Measurements from ENCODE around the gene UCK1.

Gene UCK1

DNA sequence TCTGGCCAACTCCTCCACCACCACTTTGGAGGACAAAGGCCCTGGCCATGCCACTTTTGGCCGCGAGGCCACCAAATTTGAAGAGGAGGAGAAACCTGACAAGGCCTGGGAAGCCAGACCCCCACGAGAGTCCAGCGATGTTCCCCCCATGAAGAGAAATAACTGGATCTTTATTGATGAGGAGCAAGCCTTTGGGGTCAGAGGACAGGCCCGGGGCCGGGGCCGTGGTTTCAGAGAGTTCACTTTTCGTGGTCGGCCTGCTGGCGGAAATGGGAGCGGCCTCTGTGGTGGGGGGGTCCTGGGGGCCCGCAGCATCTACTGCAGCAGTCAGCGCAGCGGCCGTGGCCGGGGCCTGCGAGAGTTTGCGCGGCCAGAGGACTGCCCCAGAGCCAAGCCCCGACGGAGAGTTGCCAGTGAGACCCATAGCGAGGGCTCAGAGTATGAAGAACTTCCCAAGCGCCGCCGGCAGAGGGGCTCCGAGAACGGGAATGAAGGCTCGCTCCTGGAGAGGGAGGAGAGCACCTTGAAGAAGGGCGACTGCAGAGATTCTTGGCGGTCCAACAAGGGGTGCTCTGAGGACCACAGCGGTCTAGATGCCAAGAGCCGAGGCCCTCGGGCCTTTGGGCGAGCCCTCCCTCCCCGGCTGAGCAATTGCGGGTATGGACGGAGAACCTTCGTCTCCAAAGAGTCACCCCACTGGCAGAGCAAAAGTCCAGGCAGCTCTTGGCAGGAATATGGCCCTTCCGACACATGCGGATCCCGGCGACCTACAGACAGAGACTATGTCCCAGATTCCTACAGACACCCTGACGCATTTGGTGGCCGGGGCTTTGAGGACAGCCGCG is 55.7 kb downstream of the UCK1 start:
- no peak for DNase-seq (ENCODE audit: low read depth)
- TF ChIP-seq, protein P1, sequence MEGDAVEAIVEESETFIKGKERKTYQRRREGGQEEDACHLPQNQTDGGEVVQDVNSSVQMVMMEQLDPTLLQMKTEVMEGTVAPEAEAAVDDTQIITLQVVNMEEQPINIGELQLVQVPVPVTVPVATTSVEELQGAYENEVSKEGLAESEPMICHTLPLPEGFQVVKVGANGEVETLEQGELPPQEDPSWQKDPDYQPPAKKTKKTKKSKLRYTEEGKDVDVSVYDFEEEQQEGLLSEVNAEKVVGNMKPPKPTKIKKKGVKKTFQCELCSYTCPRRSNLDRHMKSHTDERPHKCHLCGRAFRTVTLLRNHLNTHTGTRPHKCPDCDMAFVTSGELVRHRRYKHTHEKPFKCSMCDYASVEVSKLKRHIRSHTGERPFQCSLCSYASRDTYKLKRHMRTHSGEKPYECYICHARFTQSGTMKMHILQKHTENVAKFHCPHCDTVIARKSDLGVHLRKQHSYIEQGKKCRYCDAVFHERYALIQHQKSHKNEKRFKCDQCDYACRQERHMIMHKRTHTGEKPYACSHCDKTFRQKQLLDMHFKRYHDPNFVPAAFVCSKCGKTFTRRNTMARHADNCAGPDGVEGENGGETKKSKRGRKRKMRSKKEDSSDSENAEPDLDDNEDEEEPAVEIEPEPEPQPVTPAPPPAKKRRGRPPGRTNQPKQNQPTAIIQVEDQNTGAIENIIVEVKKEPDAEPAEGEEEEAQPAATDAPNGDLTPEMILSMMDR (IDR thresholded peaks at IDR 0.05; ENCODE audit: insufficient read depth, low read depth, low read length, missing control alignments) = no peak
- no peak overlapping the region for H3K4me3 ChIP-seq (ENCODE audit: low read depth, low read length)

DNA sequence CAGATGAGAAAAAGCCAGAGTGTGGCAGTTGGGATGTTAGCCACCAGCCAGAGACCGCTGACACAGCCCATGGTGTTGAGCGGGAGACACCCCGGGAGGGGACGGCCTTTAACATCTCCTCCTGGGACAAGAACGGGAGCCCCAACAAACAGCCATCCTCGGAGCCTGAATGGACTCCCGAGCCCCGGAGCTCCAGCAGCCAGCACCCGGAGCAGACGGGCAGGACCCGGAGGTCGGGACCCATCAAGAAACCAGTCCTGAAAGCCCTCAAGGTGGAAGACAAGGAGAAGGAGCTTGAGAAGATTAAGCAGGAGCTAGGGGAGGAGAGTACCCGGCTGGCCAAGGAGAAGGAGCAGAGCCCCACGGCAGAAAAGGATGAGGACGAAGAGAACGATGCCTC is 56.4 kb downstream of the UCK1 start:
- no peak overlapping the region for H3K4me3 ChIP-seq (ENCODE audit: low read depth, low read length)
- TF ChIP-seq, protein P1 (IDR thresholded peaks at IDR 0.05; ENCODE audit: insufficient read depth, low read depth, low read length, missing control alignments) = no peak
- no peak for DNase-seq (ENCODE audit: low read depth)

DNA sequence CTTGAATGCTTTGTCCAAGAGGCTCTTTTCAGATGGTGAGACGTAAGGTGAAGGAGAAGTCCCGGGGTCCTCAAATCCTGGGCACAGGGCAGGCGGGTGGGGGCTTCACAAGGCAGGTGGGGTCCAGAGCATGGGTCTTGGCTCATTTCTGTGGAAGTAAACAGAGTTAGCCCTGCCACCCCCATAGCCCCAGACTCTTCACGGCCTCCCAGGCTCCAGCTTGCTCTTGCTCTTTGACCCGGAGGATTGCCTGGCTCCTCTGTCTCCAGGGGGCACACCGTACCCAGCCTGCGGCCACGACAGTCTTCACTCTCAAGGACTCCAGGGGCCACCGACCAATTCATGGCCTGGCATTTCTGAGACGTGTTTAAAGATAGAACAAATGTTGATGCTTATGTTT is 57.2 kb downstream of the UCK1 start:
- H3K4me3 ChIP-seq (ENCODE audit: low read depth, low read length) = no peak overlapping the region
- TF ChIP-seq, protein P1 (IDR thresholded peaks at IDR 0.05; ENCODE audit: insufficient read depth, low read depth, low read length, missing control alignments) = no peak
- no peak for DNase-seq (ENCODE audit: low read depth)

Measured in GM12865 (cell line).